Skeletal muscle tissue (tissue), 4 donors: Measurements from ENCODE around the gene ERH. TPM values are rescaled to one million over a fixed set of nuclear protein-coding genes. Genes with fewer than 3 reads are reported as not detected.
A peak's percentile ranks its signal among the peaks of the same experiment; 100 is the strongest.

Experiments used
- H3K27ac ChIP-seq: one replicate; pipeline ENCODE4 v1.7.0; 2013; ENCODE audit warnings: mild to moderate bottlenecking, low read depth, low read length, inconsistent platforms
- H3K27me3 ChIP-seq, 3 donors: one replicate each; pipeline ENCODE4 v1.7.0; 2013; ENCODE audit warnings: low read length in 3 of 3; ENCODE audit not compliant: control insufficient read depth in 3 of 3, insufficient read depth in 3 of 3
- H3K36me3 ChIP-seq, 3 donors: one replicate each; pipeline ENCODE4 v1.7.0; 2013; ENCODE audit warnings: low read length in 3 of 3; ENCODE audit not compliant: control insufficient read depth in 3 of 3, insufficient read depth in 3 of 3
- H3K4me1 ChIP-seq, 3 donors: one replicate each; pipeline ENCODE4 v1.7.0; 2013; ENCODE audit warnings: low read length in 3 of 3, mild to moderate bottlenecking in 3 of 3; ENCODE audit not compliant: control insufficient read depth in 3 of 3, insufficient read depth in 3 of 3
- H3K4me3 ChIP-seq, 3 donors: one replicate each; pipeline ENCODE4 v1.7.0; 2013; ENCODE audit warnings: low read length in 3 of 3
- H3K9ac ChIP-seq, 3 donors: one replicate each; pipeline ENCODE4 v1.7.0; 2013; ENCODE audit warnings: low read length in 3 of 3, mild to moderate bottlenecking in 3 of 3, moderate library complexity in 2 of 3, low read depth in 1 of 3
- H3K9me3 ChIP-seq, 3 donors: one replicate each; pipeline ENCODE4 v1.7.0; 2013; ENCODE audit warnings: low read length in 3 of 3; ENCODE audit not compliant: control insufficient read depth in 3 of 3
- total RNA-seq: library from RNA; depleted of rRNA; stranded (reverse); fragments of >200 nt; gene quantifications from one replicate; pipeline ENCODE4 v1.2.3, GENCODE V29; 2014
- donor health status: Osteomylitis.

Gene ERH
- 75.7 TPM for total RNA-seq

DNA sequence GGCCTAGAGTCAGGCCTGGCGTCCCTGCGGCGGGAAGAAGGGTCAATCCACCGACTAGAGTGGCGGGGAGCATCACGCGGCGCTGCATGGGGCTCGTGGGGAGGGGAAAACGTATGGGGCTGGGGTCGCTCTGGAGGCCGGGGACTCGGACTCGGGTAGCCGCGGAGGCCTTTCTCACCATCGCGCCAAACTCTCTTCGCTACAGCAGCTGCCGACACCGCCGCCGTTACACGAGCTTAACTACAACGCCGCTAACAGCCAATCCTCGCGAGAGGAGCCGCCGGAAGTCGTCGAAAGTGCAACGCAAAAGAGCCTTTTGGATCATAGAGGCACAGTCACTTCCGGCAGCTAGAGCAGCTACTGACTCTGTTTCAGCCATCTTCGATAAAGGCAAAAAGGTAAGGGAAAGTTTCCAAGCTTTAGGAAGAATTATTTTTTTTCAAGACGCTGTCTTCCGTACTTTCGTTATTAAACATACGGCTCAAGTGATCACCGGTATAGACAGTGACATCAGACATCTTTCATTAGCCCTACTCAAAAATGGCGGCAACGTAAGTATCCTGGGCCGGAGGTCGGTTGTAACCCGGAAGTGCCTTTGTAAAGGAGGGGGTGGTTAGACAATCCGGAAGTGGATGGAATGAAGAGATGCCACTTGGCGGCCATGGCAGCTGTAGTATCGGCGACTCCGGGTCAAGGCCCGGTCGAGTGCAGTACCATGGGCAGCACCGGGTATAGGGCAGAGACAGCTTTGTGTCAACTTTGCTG lies at the start of gene ERH, which contains the start of gene SLC39A9:
Gene ERH, minus strand, starts transcription at position 247 of the 765 bp plus-strand sequence. Its CDS starts 66 bp downstream, at position 181.
Gene SLC39A9, plus strand, starts transcription at position 640 of the 765 bp plus-strand sequence. CDS start 678 bp downstream, outside the sequence.
- Histone ChIP-seq H3K4me1 (peaks cover 28 to 35% (median 29%) of the 10 kb centered on the region in 3 donors), H3K27me3 (no peaks in the 10 kb centered on the region), H3K36me3 (peaks cover 13 to 24% (median 21%) of the 10 kb centered on the region in 3 donors), H3K27ac (peak within 1 kb of the TSS; percentile 81), H3K9me3 (no peaks in the 10 kb centered on the region), H3K4me3 (peak within 1 kb of the TSS; percentile 88 to 99 (median 96)), H3K9ac (peak within 1 kb of the TSS; percentile 93 to 97 (median 96))

DNA sequence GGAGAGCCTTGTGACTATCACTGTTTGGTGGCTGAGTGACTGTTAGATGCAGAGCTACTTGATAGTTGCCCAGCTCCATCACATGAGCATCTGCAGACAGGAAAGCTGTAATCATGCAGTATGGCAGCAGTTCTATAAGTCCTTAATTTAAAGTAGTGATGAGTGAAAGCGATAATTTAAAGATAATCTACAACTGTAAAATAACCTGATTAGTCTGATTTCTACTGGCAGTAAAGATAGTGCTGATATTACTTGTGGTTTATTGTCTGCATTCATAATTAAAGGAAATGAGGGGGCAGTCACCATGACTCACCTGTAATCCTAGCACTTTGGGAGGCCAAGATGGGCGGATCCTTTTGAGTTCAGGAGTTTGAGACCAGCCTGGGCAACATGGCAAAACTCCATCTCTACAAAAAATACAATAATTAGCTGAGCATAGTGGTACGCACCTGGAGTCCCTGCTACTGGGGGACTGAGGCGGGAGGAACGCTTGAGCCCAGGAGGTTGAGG lies 45.3 kb upstream of the ERH start:
- Histone ChIP-seq H3K9ac (no peak overlapping the region), H3K4me1 (no peaks in the 10 kb centered on the region), H3K4me3 (no peak overlapping the region), H3K36me3 (peaks cover 2 to 10% (median 5%) of the 10 kb centered on the region in 3 donors), H3K9me3 (no peaks in the 10 kb centered on the region), H3K27ac (no peak overlapping the region), H3K27me3 (no peaks in the 10 kb centered on the region)

DNA sequence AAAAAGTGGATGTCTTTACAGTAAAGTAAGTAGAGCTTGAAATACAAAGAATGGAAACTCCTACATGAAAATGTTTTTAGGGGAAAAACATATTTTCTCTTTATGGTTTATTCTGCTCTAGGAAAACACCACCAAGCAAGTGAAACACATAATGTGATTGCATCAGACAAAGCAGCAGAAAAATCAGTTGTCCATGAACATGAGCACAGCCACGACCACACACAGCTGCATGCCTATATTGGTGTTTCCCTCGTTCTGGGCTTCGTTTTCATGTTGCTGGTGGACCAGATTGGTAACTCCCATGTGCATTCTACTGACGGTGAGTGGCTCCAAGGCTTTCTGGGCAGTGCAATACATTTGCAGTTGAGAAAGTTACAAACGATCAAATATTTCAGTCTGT lies 43.8 kb upstream of the ERH start:
- H3K27ac ChIP-seq: no peak overlapping the region
- no peaks in the 10 kb centered on the region for H3K9me3 ChIP-seq
- H3K9ac ChIP-seq: no peak overlapping the region
- H3K4me1 ChIP-seq: no peaks in the 10 kb centered on the region
- peaks cover 2 to 10% (median 5%) of the 10 kb centered on the region in 3 donors for H3K36me3 ChIP-seq
- no peaks in the 10 kb centered on the region for H3K27me3 ChIP-seq
- no peak overlapping the region for H3K4me3 ChIP-seq

DNA sequence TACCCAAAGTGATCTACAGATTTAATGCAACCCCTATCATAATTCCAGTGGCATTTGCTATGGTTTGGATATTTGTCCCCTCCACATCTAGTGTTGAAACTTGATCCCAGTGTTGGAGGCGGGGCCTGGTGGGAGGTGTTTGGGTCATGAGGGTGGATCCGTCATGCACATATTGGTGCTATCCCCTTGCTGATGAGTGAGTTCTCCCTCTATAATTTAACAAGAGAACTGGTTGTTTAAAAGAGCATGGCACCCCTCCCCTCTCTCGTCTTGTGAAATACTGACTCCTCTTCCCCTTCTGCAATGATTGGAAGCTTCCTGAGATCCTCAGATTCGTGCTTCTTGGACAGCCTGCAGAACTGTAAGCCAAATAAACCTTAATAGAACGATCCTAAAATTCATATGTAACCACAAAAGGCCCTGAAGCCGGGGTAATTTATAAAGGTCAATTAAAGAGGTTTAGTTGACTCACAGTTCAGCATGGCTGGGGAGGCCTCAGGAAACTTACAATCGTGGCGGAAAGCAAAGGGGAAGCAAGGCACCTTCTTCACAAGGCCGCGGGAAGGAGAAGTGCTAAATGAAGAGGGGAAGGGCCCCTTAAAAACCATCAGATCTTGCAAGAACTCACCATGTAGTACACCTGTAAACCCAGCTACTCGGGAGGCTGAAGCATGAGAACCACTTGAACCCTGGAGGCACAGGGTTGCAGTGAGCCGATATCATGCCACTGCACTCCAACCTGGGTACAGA lies 41.6 kb upstream of the ERH start:
- H3K4me1 ChIP-seq: no peaks in the 10 kb centered on the region
- H3K27me3 ChIP-seq: no peaks in the 10 kb centered on the region
- peaks cover 2 to 9% (median 5%) of the 10 kb centered on the region in 3 donors for H3K36me3 ChIP-seq
- no peaks in the 10 kb centered on the region for H3K9me3 ChIP-seq
- no peak overlapping the region for H3K4me3 ChIP-seq
- no peak overlapping the region for H3K27ac ChIP-seq
- no peak overlapping the region for H3K9ac ChIP-seq

- no peaks in the 10 kb centered on the region for H3K9me3 ChIP-seq
- no peaks in the 10 kb centered on the region for H3K27me3 ChIP-seq
- no peak overlapping the region for H3K9ac ChIP-seq
- H3K4me3 ChIP-seq: no peak overlapping the region
- no peaks in the 10 kb centered on the region for H3K36me3 ChIP-seq
- H3K4me1 ChIP-seq: no peaks in the 10 kb centered on the region
- no peak overlapping the region for H3K27ac ChIP-seq
These were observed 34.3 kb upstream of the ERH start for GRCh38 chr14:69432364-69432763.

DNA sequence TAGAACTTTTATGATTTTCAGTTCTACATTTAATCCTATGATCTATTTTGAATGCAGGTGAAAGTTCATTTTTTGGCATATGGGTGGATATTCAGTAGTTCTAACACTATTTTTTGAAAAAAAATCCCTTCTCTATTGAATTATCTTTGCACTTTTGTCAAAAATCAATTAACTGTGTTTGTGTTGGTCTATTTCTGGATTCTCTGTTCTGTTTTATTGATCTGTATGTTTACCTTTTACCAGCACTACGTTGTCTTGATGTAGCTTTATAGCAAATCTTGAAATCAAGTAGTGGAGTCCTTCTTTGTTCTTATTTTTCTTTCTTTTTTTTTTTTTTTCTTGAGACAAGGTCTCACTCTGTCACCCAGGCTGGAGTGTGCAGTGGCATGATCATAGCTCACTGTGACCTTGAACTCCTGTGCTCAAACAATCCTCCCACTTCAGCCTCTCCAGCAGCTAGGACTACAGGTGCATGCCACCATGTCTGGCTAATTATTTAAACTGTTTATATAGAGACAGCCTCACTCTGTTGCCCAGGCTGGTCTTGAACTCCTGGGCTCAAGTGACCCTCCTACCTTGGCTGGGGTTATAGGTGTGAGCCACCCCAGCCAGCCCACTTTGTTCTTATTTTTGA lies 32.3 kb upstream of the ERH start:
- H3K9ac ChIP-seq: no peak overlapping the region
- peaks cover 6 to 11% (median 8%) of the 10 kb centered on the region in 3 donors for H3K36me3 ChIP-seq
- no peak overlapping the region for H3K27ac ChIP-seq
- H3K4me1 ChIP-seq: no peaks in the 10 kb centered on the region
- no peaks in the 10 kb centered on the region for H3K27me3 ChIP-seq
- H3K4me3 ChIP-seq: no peak overlapping the region
- H3K9me3 ChIP-seq: no peaks in the 10 kb centered on the region

DNA sequence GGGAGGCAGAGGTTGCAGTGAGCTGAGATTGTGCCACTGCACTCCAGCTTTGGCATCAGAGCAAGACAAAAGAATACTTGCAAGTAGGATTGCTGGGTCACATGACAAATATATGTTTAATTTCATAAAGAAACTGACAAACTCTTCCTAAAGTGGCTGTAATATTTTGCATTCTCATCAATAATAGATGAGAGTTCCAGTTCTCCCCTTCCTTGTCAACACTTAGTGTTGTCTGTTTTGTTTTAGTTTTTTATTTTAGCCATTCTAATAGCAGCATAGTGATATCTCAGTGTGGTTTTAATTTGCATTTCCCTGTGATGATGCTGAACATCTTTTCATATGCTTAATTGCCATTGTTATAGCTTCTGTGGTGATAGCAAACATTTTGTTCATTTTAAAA lies 31.5 kb upstream of the ERH start:
- Histone ChIP-seq H3K9me3 (no peaks in the 10 kb centered on the region), H3K36me3 (peaks cover 6 to 13% (median 11%) of the 10 kb centered on the region in 3 donors), H3K27me3 (no peaks in the 10 kb centered on the region), H3K9ac (no peak overlapping the region), H3K4me3 (no peak overlapping the region), H3K4me1 (no peaks in the 10 kb centered on the region), H3K27ac (no peak overlapping the region)

- Histone ChIP-seq H3K27me3 (no peaks in the 10 kb centered on the region), H3K36me3 (peaks cover 8 to 15% (median 15%) of the 10 kb centered on the region in 3 donors), H3K9ac (no peak overlapping the region), H3K27ac (no peak overlapping the region), H3K9me3 (no peaks in the 10 kb centered on the region), H3K4me1 (no peaks in the 10 kb centered on the region), H3K4me3 (no peak overlapping the region)
These were observed 30.3 kb upstream of the ERH start for GRCh38 chr14:69428289-69428998.

- Histone ChIP-seq H3K9ac (no peak overlapping the region), H3K27ac (no peak overlapping the region), H3K27me3 (no peaks in the 10 kb centered on the region), H3K4me1 (no peaks in the 10 kb centered on the region), H3K4me3 (no peak overlapping the region), H3K36me3 (peaks cover 8 to 15% (median 15%) of the 10 kb centered on the region in 3 donors), H3K9me3 (no peaks in the 10 kb centered on the region)
These were observed 29.5 kb upstream of the ERH start for GRCh38 chr14:69427596-69427995.
